Pancreas (tissue), 10 donors: Measurements from ENCODE around the gene ODF4. TPM values are rescaled to one million over a fixed set of nuclear protein-coding genes. Genes with fewer than 3 reads are reported as not detected.

Experiments
- ATAC-seq, 4 donors: fragments of 200-7000 bp; cut with Tn5 transposase; one replicate each; pipeline versions ENCODE4 v1.8.0 to v1.9.1; 2020; ENCODE audit warnings: mild to moderate bottlenecking in 4 of 4, moderate library complexity in 4 of 4
- DNase-seq, 6 donors: peaks; one replicate each; pipeline ENCODE4 v3.0.0-alpha.2; 2020
- FAIRE-seq: peaks from 2 replicates; lab custom pipeline; 2012; peaks lifted over from hg19 to GRCh38; lab: Jason Lieb, UNC
- H3K27ac ChIP-seq, 4 donors: fragments of 200-600 bp; sonication (generic); 1 replicate in 3 of 4; 2 replicates in 1 of 4; pipeline versions ENCODE4 v1.5.0 to v1.8.0; 2020
- H3K27me3 ChIP-seq, 4 donors: fragments of 200-600 bp; one replicate each; pipeline ENCODE4 v1.8.0; 2021
- H3K36me3 ChIP-seq, 3 donors: fragments of 200-600 bp; sonication (generic) in 1 of 3; one replicate each; pipeline versions ENCODE4 v1.5.0 to v1.8.0; 2020 to 2021
- H3K4me1 ChIP-seq, 3 donors: fragments of 200-600 bp; one replicate each; pipeline ENCODE4 v1.8.0; 2021
- H3K4me3 ChIP-seq, 4 donors: fragments of 200-600 bp; sonication (generic) in 2 of 4; one replicate each; pipeline versions ENCODE4 v1.5.0 to v1.8.0; 2020 to 2021
- H3K9me3 ChIP-seq, 4 donors: fragments of 200-600 bp; one replicate each; pipeline ENCODE4 v1.8.0; 2021
- WGBS, 2 donors: extraction: QIAGEN DNeasy Blood & Tissue Kit; methylation state at CpG; one replicate each; pipeline ENCODE4 v1.1.7; 2013; 5-methylcytosine and 5-hydroxymethylcytosine counted together
- intact Hi-C, 3 donors: fragments of 100-400 bp; cut with DNase I; formaldehyde crosslinking; loops; one replicate each; pipeline versions ENCODE4 v1.11.1 to v1.14.2; 2022
- polyA plus RNA-seq, 2 donors: library from polyadenylated mRNA; stranded (reverse); fragments of 200-250 nt; gene quantifications; one replicate each; pipeline ENCODE4 v1.2.3, GENCODE V29; 2013
- total RNA-seq, 6 donors: library from RNA; stranded (reverse); fragmentation: NEBNext Ultra II Directional in 4 of 6; extraction: Animal tissue kit (Norgen Biotek cat#: 25700) in 4 of 6; gene quantifications; one replicate each; pipeline versions ENCODE4 v1.2.1 to v1.2.4, GENCODE V29; 2021 to 2023
- TF ChIP-seq, protein P1 (sequence below), 4 donors: fragments of 200-600 bp; sonication (generic) in 3 of 4; IDR thresholded peaks; one replicate each; pipeline versions ENCODE4 v1.5.0 to v1.8.0; 2021; ENCODE audit warnings: antibody characterized with exemption in 4 of 4
- donor health status: healthy with polysubstance abuse.
- donor health status: DM: no; HTN: no; CAD: no; lungs with moderate emphysema.
- donor health status: DM: no; HTN: no; CAD: no.
- donor health status: control.
- donor health status: control.
- donor health status: Bipolar disorder and iron deficiency.
- donor health status: DM: yes; HTN: yes; CAD: no.
- donor health status: DM: no; HTN: no; CAD: no.
- donor health status: DM: no; HTN: no; CAD: no.
- donor health status: DM: yes; HTN: yes; CAD: no.

The ODF4 gene, protein sequence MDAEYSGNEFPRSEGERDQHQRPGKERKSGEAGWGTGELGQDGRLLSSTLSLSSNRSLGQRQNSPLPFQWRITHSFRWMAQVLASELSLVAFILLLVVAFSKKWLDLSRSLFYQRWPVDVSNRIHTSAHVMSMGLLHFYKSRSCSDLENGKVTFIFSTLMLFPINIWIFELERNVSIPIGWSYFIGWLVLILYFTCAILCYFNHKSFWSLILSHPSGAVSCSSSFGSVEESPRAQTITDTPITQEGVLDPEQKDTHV
- not detected for total RNA-seq
- polyA plus RNA-seq, result not detected

DNA sequence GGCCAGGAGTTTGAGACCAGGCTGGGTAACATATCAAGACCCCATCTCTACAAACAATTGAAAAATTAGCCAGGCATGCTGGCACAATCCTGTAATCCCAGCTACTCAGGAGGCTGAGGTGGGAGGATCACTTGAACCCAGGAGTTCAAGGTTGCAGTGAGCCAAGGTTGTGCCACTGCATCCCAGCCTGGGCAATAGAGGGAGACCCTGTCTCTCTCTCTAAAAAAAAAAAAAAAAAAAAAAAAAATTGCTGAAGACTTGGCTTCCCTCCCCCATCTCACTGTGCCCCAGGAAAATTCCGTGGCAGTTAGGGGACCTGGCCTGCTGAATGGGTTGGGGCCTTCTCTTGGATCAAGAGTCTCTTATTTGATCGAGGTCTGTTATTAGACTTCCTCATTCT lies at the start of gene ODF4:
Gene ODF4, plus strand, starts transcription at position 301 of the 400 bp plus-strand sequence. CDS start 212 bp downstream, outside the sequence.
- Histone ChIP-seq H3K4me3 (no peak within 1 kb of the TSS), H3K27ac (no peak within 1 kb of the TSS), H3K36me3 (no peaks in the 10 kb centered on the region), H3K4me1 (no peaks in the 10 kb centered on the region), H3K27me3 (no peaks in the 10 kb centered on the region), H3K9me3 (no peaks in the 10 kb centered on the region)
- TF ChIP-seq, protein P1, sequence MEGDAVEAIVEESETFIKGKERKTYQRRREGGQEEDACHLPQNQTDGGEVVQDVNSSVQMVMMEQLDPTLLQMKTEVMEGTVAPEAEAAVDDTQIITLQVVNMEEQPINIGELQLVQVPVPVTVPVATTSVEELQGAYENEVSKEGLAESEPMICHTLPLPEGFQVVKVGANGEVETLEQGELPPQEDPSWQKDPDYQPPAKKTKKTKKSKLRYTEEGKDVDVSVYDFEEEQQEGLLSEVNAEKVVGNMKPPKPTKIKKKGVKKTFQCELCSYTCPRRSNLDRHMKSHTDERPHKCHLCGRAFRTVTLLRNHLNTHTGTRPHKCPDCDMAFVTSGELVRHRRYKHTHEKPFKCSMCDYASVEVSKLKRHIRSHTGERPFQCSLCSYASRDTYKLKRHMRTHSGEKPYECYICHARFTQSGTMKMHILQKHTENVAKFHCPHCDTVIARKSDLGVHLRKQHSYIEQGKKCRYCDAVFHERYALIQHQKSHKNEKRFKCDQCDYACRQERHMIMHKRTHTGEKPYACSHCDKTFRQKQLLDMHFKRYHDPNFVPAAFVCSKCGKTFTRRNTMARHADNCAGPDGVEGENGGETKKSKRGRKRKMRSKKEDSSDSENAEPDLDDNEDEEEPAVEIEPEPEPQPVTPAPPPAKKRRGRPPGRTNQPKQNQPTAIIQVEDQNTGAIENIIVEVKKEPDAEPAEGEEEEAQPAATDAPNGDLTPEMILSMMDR (IDR thresholded peaks at IDR 0.05), result no peak
- 70 to 87% methylated on average over 2 of the region's 2 CpGs for WGBS, 2 donors
- intact Hi-C loops, result no loop called here
- ATAC-seq (no peak), FAIRE-seq (no peak), DNase-seq (no peak)

DNA sequence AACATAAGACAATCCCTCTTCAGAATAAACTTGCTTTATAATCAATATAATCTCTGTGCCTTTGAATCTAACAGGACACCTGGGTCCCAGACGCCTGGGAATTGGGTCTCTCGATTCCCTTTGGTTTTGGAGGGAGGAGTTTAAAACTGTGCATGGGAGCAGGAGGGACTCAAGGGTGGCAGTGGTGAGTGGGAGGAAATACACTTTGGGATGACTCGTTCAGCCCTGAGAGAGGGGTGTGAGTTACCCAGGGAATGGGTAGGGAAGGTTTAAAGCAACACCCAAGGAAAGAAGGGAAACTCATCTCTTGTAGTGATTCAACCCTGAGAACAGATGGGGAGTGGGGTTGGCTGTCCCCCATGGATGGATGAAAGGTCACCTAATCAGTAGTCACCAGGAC lies 49.6 kb upstream of the ODF4 start:
- no peak overlapping the region for H3K4me3 ChIP-seq
- DNase-seq (peak in 1 of 6 donors; percentile 1), ATAC-seq (no peak), FAIRE-seq (no peak)
- H3K27me3 ChIP-seq, result no peaks in the 10 kb centered on the region
- TF ChIP-seq, protein P1 (IDR thresholded peaks at IDR 0.05), result no peak
- WGBS, 2 donors, result 61 to 68% methylated on average over 3 of the region's 3 CpGs
- no peak overlapping the region for H3K27ac ChIP-seq
- no peaks in the 10 kb centered on the region for H3K36me3 ChIP-seq
- no peaks in the 10 kb centered on the region for H3K9me3 ChIP-seq
- H3K4me1 ChIP-seq, result peaks cover 15 to 35% (median 24%) of the 10 kb centered on the region in 3 donors
- intact Hi-C loops, result no loop called here

DNA sequence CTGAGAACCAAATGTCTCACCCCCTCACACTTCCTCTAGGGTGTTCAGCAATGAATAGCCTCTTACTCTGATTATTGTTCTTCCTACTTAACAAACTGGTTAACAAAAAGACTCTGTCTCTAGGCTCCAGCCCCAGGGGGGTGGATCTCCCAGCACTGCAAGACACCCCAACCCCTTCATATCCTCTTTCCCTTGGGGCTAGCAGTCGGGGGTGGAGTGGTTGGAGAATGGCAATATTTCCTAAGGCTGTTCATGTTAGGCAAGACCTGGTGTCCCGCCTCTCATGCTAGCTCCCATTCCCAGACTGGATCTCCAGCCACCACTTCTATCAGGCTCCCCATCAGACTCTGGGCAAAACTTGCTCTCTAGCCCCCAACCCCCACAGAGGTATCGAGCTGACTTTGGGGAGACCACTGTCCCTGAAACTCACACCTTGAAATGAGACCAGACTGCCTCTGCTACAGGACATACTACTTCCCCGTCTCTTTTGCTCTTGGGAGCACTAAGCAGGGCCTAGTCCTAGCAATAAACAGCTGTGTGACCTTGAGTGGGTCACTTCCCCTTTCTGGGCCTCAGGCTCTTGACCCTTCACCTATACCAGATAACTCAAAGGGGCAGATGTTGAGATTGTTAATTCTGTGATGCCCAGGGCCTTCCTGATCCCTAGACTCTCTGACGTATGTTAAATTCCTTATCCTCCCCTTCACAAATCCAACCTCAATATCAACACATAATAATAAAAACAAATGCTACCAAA lies 46.8 kb upstream of the ODF4 start:
- H3K36me3 ChIP-seq, result no peaks in the 10 kb centered on the region
- H3K27ac ChIP-seq, result no peak overlapping the region
- FAIRE-seq, result no peak
- no peak overlapping the region for H3K4me3 ChIP-seq
- H3K4me1 ChIP-seq, result peaks cover 4 to 15% (median 11%) of the 10 kb centered on the region in 3 donors
- WGBS, 2 donors, result 88 to 94% methylated on average over 5 of the region's 5 CpGs
- TF ChIP-seq, protein P1 (IDR thresholded peaks at IDR 0.05), result no peak
- intact Hi-C loops, result no loop called here
- H3K9me3 ChIP-seq, result no peaks in the 10 kb centered on the region
- H3K27me3 ChIP-seq, result no peaks in the 10 kb centered on the region
- DNase-seq, result peak in 1 of 6 donors; percentile 4
- ATAC-seq, result no peak

DNA sequence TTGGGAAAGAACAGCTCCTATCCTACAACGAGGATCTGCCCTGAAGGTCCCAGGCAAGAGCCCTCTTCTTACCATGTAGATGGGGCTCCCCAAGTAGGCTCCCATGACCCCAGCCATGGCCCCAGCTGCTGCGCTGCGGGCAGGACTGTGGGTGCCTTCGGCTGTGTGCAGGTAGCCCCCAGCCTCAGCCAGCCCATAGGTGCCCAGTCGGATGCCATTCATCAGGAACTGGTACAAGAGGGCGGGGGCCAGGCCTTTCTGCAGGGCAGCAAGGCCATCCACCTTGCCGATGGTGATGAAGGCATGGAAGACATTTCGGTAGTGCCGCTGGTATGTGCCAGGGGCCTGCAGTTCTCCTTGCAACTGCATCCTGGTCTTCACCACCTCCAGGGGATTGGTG lies 45.3 kb upstream of the ODF4 start:
- Histone ChIP-seq H3K4me3 (peak overlapping the region in 1 of 4 donors; percentile 85), H3K27me3 (no peaks in the 10 kb centered on the region), H3K9me3 (no peaks in the 10 kb centered on the region), H3K4me1 (peaks cover 0 to 8% (median 6%) of the 10 kb centered on the region in 3 donors), H3K27ac (no peak overlapping the region), H3K36me3 (no peaks in the 10 kb centered on the region)
- no peak for FAIRE-seq
- intact Hi-C loops, result no loop called here
- WGBS, 2 donors, result 82 to 87% methylated on average over 9 of the region's 9 CpGs
- TF ChIP-seq, protein P1 (IDR thresholded peaks at IDR 0.05), result no peak
- ATAC-seq, result no peak
- DNase-seq, result peak in 1 of 6 donors; percentile 71
